GF-D8 (cell line): ENCODE data around the gene UGGT2.
"Not testable (repeated sequence)": the region's sequence is repeated elsewhere in the genome, so short reads cannot be mapped to it uniquely, and the experiment has no call there.

Experiments used
- DNase-seq: peaks from one replicate; lab custom pipeline; 2025; lab: John Stamatoyannopoulos, UW

UGGT2 gene

GRCh38 chr13:95970878-95971277 lies 82.3 kb downstream of the UGGT2 start:
- no peak for DNase-seq

- DNase-seq = no peak
These were observed 84.3 kb downstream of the UGGT2 start for GRCh38 chr13:95968906-95969305.

- DNase-seq = no peak
These were observed 95.9 kb downstream of the UGGT2 start for GRCh38 chr13:95957331-95957730.

- DNase-seq = no peak
These were observed 96.5 kb downstream of the UGGT2 start for GRCh38 chr13:95956589-95957148.

GRCh38 chr13:95955719-95956118 lies 97.5 kb downstream of the UGGT2 start:
- DNase-seq = no peak

GRCh38 chr13:95955255-95955654 lies 97.9 kb downstream of the UGGT2 start:
- no peak for DNase-seq

GRCh38 chr13:95954266-95954665 lies 98.9 kb downstream of the UGGT2 start:
- DNase-seq = no peak

- no peak for DNase-seq
These were observed 103.1 kb downstream of the UGGT2 start for GRCh38 chr13:95950103-95950502.

GRCh38 chr13:95948656-95949055 lies 104.5 kb downstream of the UGGT2 start:
- no peak for DNase-seq

GRCh38 chr13:95937714-95938320 lies 115.4 kb downstream of the UGGT2 start:
- DNase-seq = no peak

GRCh38 chr13:95931300-95932025 lies 121.7 kb downstream of the UGGT2 start:
- no peak for DNase-seq

GRCh38 chr13:95929430-95929829 lies 123.8 kb downstream of the UGGT2 start:
- DNase-seq = no peak

- DNase-seq = not testable (repeated sequence)
These were observed 124.8 kb downstream of the UGGT2 start for GRCh38 chr13:95928367-95928906.

- no peak for DNase-seq
These were observed 127.0 kb downstream of the UGGT2 start for GRCh38 chr13:95926231-95926630.

- DNase-seq = no peak
These were observed 128.7 kb downstream of the UGGT2 start for GRCh38 chr13:95924389-95924994.

GRCh38 chr13:95921485-95921884 lies 131.7 kb downstream of the UGGT2 start:
- no peak for DNase-seq

GRCh38 chr13:95920485-95920884 lies 132.7 kb downstream of the UGGT2 start:
- no peak for DNase-seq

- no peak for DNase-seq
These were observed 134.3 kb downstream of the UGGT2 start for GRCh38 chr13:95918860-95919259.

- no peak for DNase-seq
These were observed 138.2 kb downstream of the UGGT2 start for GRCh38 chr13:95914991-95915501.

GRCh38 chr13:95906999-95907398 lies 146.2 kb downstream of the UGGT2 start:
- DNase-seq = no peak

- DNase-seq = no peak
These were observed 149.6 kb downstream of the UGGT2 start for GRCh38 chr13:95903569-95903968.

GRCh38 chr13:95902741-95903140 lies 150.5 kb downstream of the UGGT2 start:
- DNase-seq = no peak

GRCh38 chr13:95898256-95898655 lies 154.9 kb downstream of the UGGT2 start:
- no peak for DNase-seq
